GM04503 (cell line): ENCODE data around the gene FILIP1L.

Experiments used
- DNase-seq: peaks from one replicate; pipeline ENCODE4 v3.0.0-alpha.2; 2012; ENCODE audit warnings: low read depth

FILIP1L gene

DNA sequence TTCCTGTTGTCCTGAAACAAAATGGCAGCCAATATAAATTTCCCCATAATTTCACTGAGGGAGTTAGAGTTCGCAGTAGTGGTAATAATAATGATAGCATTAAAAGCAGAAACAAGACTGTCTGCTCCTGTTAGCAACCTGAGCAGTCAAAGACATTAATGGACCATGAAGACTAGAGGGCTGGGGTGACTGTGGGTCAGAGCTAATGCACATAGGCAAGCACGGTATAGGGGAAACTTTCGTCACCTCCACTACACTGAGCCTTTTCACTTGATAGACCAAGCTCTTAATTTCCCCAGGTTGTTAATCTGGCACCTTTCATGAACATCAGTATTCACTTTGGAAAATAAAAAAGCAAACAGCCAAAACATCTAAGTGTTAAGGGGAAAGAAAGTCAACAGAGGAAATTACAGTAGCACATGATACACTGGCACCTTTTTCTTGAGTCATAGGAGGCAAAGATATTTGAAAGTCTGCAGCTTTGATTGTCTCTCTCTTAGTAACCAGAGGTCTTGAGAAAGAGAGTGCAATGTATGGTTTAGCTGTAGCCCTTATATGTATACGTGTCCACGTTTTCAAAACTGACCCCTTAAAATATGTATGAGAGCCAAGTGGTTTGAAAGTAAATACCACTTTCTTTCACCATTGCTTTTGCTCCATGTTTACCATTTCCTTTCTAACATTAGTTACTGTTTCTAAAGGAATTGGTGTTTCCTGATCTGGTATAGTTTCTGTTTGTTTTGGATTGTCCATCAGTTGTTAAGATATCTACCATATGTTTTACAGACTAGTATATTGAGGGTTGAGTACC is 104.8 kb downstream of the FILIP1L start:
- no peak for DNase-seq

GRCh38 chr3:100008081-100008698 is 106.1 kb downstream of the FILIP1L start:
- no peak for DNase-seq

DNA sequence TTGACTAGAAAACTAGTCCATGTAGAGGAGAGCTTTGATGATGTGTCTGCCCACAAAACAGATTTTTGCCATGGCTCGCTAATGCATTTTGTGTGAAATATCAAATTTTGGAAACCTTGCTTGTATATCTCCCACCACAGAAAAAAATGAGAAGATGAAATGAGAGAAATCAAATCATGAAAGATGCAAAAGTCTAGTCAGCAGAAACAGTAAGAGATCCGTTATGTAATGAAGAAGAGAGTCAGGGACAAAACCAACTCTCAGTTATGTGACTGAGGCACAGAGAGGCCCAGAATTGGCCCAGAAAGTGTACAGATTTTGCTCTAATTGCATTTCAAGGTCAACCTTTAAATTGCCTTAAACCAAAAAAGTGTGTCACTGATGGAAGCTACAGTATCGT is 107.0 kb downstream of the FILIP1L start:
- DNase-seq: no peak

DNA sequence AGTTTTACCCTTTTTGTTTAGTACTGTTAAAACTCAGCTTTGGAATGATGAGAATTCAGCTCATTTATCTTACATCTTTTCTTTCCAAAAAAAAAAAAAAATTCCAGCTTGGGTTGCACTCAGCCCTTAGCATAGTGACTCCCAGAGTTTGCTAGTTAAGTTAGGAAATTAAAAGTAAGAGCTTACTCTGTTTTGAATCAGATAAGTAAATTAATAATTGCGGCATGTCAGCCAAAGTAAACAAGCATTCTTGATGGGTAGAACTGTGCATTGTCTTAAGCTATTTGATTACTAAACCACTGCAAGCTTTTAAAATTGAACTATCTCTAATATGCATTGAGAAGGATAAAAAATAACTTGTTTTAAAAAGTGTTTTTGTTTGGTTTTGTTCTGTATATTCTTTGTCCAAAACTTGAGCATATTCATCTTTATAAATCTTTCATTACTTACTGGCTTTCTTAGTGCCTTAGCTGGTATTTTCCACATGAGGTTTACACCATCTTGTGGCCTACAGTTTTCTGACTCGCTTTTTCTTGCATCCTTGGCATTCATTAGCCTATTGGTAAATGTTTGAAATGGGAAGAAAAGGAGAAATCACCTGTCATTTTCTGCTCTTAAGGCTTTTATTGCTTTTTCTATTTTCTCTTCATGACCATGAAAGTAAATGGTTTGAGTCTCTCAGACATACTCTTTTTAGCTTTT is 107.6 kb downstream of the FILIP1L start:
- DNase-seq: no peak

DNA sequence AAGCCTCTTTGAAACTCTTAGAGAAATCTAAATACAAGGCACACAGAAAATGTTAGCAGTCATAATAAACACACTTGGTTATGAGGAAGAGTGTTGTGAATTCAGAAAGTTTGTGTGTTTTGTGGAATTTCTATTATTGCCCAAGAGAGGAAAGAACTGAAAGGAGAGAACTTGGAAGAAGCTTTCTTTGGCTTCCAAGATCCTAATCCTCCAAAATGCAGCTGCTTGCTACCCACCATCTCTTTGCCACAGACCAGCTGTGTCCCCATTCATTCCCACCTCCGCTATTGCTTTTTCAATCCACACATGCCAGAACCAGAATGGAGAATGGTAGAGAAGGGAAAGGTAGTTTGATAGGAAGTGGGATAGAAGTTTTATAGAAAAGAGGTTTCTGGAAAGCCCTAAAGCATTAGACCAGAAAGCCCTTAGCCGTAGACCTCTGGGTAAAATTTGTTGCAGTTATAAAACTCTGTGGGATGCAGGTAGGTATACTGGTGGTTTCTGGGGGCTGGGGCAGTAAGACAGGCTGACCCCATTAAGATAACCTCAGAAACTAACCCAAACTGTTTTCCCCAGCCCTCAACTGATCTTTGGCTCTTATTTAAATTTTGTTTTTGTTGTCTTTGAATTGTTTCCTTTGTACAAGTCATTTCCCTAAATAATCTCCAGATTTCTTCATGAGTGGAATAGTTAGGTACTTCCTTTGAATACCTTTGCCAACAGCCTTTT is 108.5 kb downstream of the FILIP1L start:
- DNase-seq: no peak

- no peak for DNase-seq
Measured at GRCh38 chr3:100004931-100005330, 109.4 kb downstream of the FILIP1L start.

GRCh38 chr3:100003609-100004503 is 110.4 kb downstream of the FILIP1L start:
- DNase-seq: no peak

GRCh38 chr3:100002599-100003350 is 111.5 kb downstream of the FILIP1L start:
- peak; percentile 80 for DNase-seq

GRCh38 chr3:100001526-100002270 is 112.6 kb downstream of the FILIP1L start:
- DNase-seq: no peak

GRCh38 chr3:100001083-100001482 is 113.2 kb downstream of the FILIP1L start:
- no peak for DNase-seq

GRCh38 chr3:99999536-99999935 is 114.8 kb downstream of the FILIP1L start:
- DNase-seq: peak; percentile 72

DNA sequence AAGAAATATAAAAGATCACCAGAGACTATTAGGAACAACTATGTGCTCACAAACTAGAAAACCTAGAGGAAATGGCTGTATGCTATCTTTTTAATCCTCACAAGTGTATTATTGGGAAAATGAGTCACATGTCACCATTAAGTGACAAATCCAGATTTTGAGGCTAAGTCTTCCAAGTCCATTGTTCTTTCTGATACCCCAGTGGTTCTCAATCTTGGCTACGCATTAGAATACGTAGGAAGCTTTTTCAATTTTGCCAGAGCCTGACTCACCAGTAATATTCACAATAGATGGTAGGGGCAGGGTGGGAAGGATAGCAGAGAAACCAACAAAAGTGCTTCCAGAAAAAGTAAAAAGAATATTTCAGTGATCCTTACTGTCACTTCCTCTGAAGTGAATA is 117.0 kb downstream of the FILIP1L start:
- DNase-seq: no peak

DNA sequence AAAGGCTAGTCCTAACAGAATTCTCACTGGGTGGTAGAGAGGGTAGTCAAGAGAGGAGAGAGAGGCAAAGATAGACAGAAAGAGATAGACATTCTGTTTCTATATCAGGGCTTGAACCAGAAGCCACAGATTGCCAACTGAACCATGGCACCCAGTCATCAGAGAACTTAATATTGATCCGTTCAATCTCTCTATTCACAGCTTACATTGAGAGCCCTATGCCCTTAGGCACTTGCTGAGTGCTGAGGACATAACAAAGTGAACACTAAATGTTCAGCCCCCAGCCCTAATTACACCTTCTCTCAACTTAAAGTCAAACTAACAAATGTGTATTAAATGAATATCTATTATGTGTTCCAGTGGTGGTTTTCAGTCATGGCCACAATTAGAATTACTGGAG is 124.1 kb downstream of the FILIP1L start:
- DNase-seq: no peak

GRCh38 chr3:99984668-99985067 is 129.6 kb downstream of the FILIP1L start:
- DNase-seq: no peak

GRCh38 chr3:99984139-99984538 is 130.2 kb downstream of the FILIP1L start:
- DNase-seq: no peak

GRCh38 chr3:99982650-99983049 is 131.7 kb downstream of the FILIP1L start:
- DNase-seq: no peak

GRCh38 chr3:99981138-99981537 is 133.2 kb downstream of the FILIP1L start:
- DNase-seq: no peak

GRCh38 chr3:99980606-99981005 is 133.7 kb downstream of the FILIP1L start:
- no peak for DNase-seq

GRCh38 chr3:99978221-99978620 is 136.1 kb downstream of the FILIP1L start:
- DNase-seq: no peak

DNA sequence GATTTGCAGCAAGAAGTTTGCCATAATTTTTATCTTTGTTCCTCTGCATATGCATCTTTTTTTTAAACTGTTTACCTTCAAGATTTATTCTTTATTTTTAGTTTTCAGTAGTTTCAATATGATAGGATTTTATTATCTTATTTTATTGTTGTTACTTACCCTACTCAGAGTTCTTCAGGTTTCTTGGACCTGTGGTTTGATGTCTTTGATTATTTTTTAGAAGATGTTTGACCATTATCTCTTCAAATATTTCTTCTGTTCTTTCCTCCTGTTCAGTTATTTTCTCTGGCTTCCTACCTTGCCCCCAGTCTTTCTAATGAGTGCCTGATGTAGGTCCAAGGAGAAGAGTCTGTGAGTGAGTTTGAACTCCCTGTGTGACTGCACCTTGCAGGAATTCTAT is 137.7 kb downstream of the FILIP1L start:
- DNase-seq: no peak
